Measurements from ENCODE around the gene TTC39B.

The TTC39B gene

DNA sequence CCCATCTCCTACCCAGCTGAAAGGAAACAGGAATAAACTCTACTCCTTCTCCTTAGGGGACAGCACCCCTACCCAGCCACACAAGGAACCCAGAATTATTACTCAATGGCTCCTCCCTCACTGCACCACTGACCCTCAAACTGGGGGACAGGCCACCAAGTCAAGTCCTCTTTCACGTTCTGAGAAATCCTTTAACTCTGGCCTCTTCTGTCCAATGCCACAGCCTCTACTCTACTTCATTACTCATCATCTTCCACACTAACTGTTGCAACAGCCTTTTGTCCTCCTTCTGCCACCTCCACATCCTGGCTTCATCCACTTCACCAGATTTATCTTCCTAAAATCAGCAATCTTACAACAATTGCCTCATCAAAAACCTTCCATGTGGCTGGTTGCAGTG lies 6.8 kb downstream of the TTC39B start:
- DNase-seq, result no peak

GRCh38 chr9:15299374-15299939 lies 7.6 kb downstream of the TTC39B start:
- peak; percentile 43 for DNase-seq

DNA sequence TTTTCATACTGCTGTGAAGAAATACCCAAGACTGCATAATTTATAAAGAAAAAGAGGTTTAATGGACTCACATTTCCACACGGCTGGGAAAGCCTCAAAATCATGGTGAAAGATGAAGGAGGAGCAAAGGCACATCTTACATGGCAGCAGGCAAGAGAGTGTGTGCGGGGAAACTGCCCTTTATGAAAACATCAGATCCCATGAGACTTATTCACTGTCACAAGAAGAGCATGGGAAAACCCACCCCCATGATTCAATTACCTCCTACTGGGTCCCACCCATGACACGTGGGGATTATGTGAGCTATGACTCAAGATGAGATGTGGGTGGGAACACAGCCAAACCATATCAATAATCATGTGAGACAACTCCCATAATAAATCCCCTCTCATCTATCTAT lies 8.7 kb downstream of the TTC39B start:
- DNase-seq, result no peak

GRCh38 chr9:15295761-15296405 lies 11.1 kb downstream of the TTC39B start:
- no peak for DNase-seq

- no peak for DNase-seq
These were observed 12.4 kb downstream of the TTC39B start for GRCh38 chr9:15294604-15295003.

GRCh38 chr9:15293804-15294316 lies 13.2 kb downstream of the TTC39B start:
- no peak for DNase-seq

DNA sequence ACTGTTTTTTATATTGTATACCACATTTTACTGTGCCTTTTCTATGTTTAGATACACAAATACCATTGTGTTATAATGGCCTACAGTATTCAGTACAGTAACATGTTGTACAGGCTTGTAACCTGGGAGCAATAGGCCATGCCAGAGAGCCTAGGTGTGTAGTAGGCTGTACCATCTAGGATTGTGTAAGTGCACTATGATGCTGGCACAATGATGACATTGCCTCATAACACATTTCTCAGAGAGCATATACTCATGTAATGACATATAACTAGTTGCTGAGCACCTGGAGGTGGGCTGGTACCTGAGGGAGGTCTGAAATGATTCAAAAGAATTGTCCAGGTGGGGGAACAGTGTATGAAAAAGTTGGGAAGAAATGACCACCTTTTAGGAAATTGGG lies 13.9 kb downstream of the TTC39B start:
- no peak for DNase-seq

DNA sequence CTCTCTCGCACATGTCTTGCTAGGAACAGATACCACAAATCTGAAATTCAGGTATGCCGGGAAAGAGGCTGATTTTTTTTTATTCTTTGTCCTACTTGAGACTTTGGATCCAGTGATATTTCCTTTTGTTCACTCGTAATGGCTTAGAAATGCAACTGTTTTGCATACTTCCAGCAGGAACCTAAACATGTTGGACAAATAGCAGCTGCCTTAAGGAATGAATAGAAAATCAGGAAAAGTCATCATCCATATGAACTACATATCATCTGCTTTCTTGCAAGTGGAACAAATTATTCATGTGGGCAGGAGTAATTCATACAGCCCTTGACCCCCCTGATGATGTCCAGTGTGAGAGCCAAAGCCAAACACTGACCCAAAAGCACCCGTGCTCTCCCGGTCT lies 17.4 kb downstream of the TTC39B start:
- DNase-seq, result no peak

DNA sequence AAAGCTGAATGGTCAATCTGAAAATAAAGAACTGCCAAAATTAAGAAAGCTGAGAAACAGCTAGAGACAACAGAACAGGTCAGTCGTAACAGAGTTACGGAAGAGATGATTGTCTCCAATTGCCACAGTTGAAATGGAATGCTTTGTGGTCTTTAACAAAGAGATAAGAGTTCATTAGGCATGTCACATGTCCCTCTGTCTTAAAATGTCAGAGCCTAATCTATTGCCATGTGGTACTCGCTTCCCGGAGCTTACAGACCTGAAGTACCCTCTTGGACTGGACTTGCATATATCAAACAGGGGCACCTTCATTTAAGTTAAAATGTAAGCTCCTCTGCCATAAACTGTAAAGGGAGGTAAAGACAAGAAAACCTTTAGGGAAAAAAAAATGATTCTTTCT lies 19.7 kb downstream of the TTC39B start:
- no peak for DNase-seq

GRCh38 chr9:15286161-15286821 lies 20.7 kb downstream of the TTC39B start:
- DNase-seq, result no peak

DNA sequence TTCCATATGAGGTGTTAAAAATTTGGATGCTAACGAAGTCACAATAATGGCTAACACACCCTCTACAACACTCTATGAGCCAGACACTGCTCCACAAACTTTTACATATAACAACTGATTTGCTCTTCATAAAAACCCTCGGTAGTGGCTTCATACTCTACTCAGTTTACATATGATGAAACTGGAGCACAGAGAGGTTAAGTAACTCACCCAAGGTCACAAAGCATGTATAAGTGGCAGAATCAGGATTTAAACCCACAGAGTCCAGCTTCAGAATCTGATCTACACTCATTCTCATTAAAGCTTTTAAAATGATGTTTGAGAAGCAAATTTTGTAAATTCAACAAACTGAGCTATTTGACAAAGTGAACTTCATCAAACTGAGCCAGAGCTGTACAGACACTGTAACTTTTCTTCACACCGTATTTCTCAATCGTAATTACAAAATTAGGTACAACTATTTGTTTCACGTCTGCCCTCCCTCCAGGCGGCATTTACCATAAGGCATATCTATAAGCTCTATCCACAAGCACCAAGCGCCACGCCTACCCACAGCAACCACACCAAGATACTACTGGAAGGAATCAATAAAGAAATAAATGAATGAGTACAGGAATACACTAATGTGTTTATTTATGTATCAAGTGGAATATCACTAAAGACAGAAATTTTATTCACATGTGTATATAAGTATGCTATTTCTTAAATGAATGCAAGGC lies 24.3 kb downstream of the TTC39B start:
- no peak for DNase-seq

GRCh38 chr9:15280647-15281046 lies 26.4 kb downstream of the TTC39B start:
- no peak for DNase-seq

- DNase-seq, result no peak
These were observed 28.2 kb downstream of the TTC39B start for GRCh38 chr9:15278839-15279238.

GRCh38 chr9:15278091-15278687 lies 28.8 kb downstream of the TTC39B start:
- DNase-seq, result no peak

DNA sequence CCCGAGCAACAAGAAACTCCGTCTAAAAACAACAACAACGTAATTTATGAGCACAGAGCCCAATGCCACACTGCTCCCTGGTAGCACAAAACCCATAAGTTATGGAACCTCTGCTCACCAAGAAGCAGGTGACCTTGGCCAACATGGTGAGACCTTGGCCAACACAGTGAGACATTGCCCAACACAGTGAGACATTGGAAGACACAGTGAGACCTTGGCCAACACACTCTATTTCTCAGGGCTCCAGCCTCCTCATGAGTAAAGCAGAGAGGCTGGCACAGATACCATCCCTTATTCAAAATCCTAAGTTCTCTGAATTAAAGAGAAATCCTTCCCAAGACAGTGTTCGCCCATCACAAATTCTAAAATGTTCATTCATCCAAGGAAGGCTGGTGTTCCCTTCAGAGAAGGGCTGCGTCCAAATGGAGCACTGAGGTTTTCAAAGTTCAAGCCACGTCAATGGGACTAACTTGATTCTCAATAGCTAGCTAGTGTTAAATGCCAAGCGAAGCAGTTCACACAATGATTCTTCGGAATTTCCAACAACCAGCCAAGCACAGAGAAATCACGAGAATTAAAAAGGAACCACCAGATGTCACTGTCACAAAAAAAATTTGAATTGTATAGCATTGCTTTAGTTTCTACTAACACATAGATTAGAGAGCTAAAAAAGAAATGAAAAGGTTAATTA lies 29.5 kb downstream of the TTC39B start:
- no peak for DNase-seq

DNA sequence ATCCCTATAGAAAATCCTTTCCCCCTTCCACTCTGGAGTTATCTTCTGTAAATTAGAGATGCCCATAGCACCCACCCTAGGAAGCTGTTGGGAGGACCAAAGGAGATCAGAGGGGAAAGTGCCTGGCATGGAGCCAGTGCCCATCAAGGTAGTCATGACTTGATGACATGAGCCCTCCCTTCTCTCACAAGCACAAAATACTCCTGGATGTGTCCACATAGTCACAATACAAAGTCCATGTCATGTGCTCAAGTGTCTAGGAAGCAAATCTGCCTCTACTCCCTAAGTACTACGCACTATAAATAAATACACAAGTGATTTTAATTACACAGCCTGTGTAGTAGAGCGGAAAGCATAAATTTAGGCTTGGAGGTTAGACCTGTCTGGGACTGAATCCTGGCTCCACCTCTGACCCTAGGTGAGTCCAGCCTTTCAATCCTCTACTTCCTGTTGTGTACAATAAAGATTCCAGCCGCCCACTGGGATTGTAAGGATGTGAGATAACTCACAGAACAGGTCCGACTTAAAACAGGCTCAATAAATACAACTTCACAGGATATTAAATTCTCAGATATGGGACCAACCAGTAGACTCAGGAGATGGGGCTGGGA lies 30.6 kb downstream of the TTC39B start:
- DNase-seq, result no peak

DNA sequence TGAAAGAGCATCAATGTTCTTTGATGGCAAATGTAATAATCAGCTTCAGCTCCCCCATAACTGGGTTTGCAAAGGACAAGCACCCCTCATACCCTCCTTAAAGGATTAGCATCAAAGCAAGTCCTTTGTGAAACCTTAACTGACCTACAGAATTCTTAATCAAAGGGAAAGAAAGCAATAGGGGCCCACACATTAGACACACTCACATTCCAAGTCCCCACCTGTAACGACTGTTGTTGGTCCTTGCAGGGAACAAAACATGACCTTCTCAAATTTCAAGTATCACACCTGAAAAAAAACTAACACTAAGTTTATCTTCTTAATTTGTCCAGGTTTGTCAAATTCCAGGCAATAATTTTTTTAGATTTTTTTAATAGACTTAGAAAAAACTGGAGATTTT lies 32.6 kb downstream of the TTC39B start:
- DNase-seq, result no peak

GRCh38 chr9:15272377-15272928 lies 34.6 kb downstream of the TTC39B start:
- no peak for DNase-seq

DNA sequence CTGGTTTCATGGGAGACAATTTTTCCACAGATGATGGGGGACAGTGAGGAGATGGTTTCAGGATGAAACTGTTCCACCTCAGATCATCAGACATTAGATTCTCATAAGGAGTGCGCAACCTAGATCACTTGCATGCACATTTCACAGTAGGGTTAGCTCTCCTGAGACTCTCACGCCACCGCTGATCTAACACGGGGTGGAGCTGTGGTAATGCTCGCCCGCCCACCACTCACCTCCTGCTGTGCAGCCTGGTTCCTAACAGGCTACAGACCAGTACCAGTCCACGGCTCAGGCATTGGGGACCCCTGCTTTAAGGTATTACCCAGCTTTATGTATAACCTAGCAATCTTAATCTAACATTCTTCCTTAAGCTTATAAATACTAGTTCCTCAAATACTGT lies 35.6 kb downstream of the TTC39B start:
- no peak for DNase-seq

DNA sequence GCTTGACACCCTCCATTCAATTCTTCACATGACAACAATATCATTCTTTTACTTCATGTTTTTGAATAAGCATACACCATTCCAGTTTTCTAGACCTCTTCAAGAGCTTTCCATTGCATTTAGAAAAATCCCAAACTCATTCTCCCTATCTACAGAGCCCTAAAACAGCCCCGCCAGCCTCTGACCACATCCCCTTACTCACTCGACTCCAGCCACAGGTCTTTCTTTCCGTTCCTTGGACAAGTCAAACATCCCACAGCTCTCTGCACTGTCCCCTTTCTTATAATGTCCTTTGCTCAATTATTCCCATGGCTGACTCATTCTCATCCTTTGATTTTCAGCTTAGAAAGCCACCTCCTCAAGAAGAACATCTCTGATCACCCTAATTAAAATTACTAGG lies 38.2 kb downstream of the TTC39B start:
- no peak for DNase-seq

- no peak for DNase-seq
These were observed 38.7 kb downstream of the TTC39B start for GRCh38 chr9:15268317-15268716.

DNA sequence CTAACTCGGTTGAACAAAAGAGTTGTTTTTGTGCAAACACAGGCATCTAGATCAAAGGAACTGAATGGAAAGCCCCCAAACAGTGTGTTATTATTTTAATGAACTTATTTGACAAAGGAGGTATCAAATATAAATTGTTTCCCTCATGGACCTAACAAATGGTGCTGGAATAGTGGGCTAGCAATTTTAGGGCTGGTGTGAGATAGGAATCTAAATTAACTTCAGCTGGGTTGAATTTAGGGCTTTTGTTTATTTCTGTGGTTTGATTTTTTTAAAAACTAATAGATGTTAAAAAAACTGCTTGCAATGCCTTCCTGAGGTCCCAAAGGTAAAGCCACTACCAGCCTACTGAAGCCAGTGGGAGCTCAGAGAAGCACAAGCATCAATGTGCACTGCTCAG lies 42.1 kb downstream of the TTC39B start:
- no peak for DNase-seq
